BLaER1 treated with 17β-estradiol and CSF1 and Interleukin-3, amounts not matched to agents 10 nM and 100 nM (cell line): ENCODE measurements around the gene TXNRD2.

ENCODE experiments used
- H3K27ac ChIP-seq, 11 experiments: shearing (Covaris generic); formaldehyde crosslinking; 2 replicates each; pipeline ENCODE4 v1.8.1; 2022
- H3K27me3 ChIP-seq, 11 experiments: shearing (Covaris generic); formaldehyde crosslinking; 2 replicates each; pipeline ENCODE4 v1.8.1; 2022
- H3K36me3 ChIP-seq, 11 experiments: shearing (Covaris generic); formaldehyde crosslinking; 2 replicates each; pipeline ENCODE4 v1.8.1; 2022
- H3K4me1 ChIP-seq, 10 experiments: shearing (Covaris generic); formaldehyde crosslinking; 2 replicates each; pipeline ENCODE4 v1.8.1; 2022
- H3K4me2 ChIP-seq, 11 experiments: shearing (Covaris generic); formaldehyde crosslinking; 2 replicates each; pipeline ENCODE4 v1.8.1; 2022
- H3K4me3 ChIP-seq, 10 experiments: shearing (Covaris generic); formaldehyde crosslinking; 2 replicates each; pipeline ENCODE4 v1.8.1; 2022
- H3K9ac ChIP-seq, 11 experiments: shearing (Covaris generic); formaldehyde crosslinking; 2 replicates each; pipeline ENCODE4 v1.8.1; 2022
- H3K9me3 ChIP-seq, 11 experiments: shearing (Covaris generic); formaldehyde crosslinking; replicated peaks in 1 of 11; 2 replicates each; pipeline ENCODE4 v1.8.1; 2022
- H4K20me1 ChIP-seq, 11 experiments: shearing (Covaris generic); formaldehyde crosslinking; 2 replicates each; pipeline ENCODE4 v1.8.1; 2022
- Cebpa-rat ChIP-seq, 11 experiments: shearing (Covaris generic); IDR thresholded peaks; 2 replicates each; pipeline ENCODE4 v1.8.1; 2022

The TXNRD2 gene

DNA sequence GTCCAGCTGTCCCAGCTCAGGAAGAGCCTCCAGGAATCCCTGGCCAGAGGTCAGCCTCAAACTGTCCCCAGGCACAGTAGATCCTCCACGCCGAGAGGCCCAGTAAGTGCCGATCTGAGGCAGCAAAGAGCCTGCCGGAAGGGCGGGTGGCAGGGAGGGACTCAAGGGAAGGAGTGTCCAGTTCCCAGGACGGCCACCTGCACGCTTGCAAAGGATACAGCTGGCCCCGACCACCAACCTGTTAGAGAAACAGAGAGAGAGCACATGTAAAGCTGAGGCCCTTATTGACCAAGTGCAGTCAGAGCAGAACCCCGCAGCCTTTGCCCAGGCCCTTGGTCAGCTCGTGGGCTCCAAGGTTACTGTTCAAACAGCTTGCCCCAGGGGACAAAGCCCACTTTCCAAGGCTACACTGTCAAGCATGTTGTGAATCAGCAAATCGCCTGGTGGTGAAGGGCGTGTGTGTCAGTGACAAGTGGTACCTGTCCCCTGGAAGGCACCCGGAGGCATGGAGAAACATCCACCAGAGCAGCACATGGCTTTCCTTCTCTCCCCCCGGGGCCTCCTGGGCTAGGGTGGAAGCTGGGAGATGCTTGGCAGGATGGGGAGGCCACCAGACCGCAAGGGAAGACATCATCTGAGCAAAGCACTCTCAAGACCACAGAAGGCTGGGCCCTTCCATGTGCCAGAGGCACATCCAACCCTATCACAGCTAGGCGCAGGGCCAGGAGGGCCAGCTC, 42.6 kb downstream of the TXNRD2 start:
- Histone ChIP-seq H3K27me3 (no peaks in the 10 kb centered on the region), H3K4me2 (peak overlapping the region in 1 of 11 experiments; percentile 2; a peak in 1 of 22 replicates), H4K20me1 (peaks cover 0 to 21% (median 0%) of the 10 kb centered on the region in 11 experiments; a peak in 4 of 22 replicates), H3K9ac (no peak overlapping the region), H3K4me1 (peaks cover 0 to 97% (median 72%) of the 10 kb centered on the region in 10 experiments; a peak in 18 of 20 replicates), H3K9me3 (no peaks in the 10 kb centered on the region), H3K4me3 (no peak overlapping the region), H3K27ac (no peak overlapping the region), H3K36me3 (peaks cover 0 to 49% (median 8%) of the 10 kb centered on the region in 11 experiments; a peak in 9 of 22 replicates)
- no peak for TF ChIP-seq Cebpa-rat (IDR thresholded peaks at IDR 0.05)

GRCh38 chr22:19898145-19898544, 43.5 kb downstream of the TXNRD2 start:
- H3K27ac ChIP-seq = no peak overlapping the region
- H3K36me3 ChIP-seq = peaks cover 0 to 49% (median 11%) of the 10 kb centered on the region in 11 experiments; a peak in 9 of 22 replicates
- H3K4me2 ChIP-seq = peak overlapping the region in 3 of 11 experiments; percentile 58 to 72 (median 65); a peak in 5 of 22 replicates
- no peak for TF ChIP-seq Cebpa-rat (IDR thresholded peaks at IDR 0.05)
- H4K20me1 ChIP-seq = peaks cover 0 to 13% (median 0%) of the 10 kb centered on the region in 11 experiments; a peak in 4 of 22 replicates
- H3K9me3 ChIP-seq = no peaks in the 10 kb centered on the region
- H3K4me3 ChIP-seq = no peak overlapping the region
- no peaks in the 10 kb centered on the region for H3K27me3 ChIP-seq
- H3K4me1 ChIP-seq = peaks cover under 1 to 97% (median 73%) of the 10 kb centered on the region in 10 experiments; a peak in 18 of 20 replicates
- no peak overlapping the region for H3K9ac ChIP-seq

DNA sequence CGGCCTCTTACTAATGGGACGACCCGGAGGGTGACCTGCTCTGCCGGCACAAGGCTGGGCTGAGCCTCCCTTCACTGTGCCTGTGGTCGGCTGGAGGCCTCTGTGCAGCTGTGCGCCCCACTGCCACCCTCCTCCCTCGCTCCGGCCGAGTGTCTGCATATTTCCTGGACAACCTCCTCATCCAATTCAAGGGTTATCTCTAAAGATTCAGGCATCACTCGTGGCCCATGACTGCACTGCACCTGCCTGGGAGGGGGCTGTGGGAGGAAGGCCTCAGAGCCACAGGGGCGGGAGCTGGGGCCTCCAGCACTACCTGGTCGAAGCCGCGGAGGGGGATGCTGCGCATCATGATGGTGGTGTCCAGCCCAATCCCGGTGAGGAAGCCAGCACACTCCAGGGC, 43.9 kb downstream of the TXNRD2 start:
- H3K9me3 ChIP-seq = no peaks in the 10 kb centered on the region
- peaks cover 0 to 8% (median 0%) of the 10 kb centered on the region in 11 experiments; a peak in 2 of 22 replicates for H4K20me1 ChIP-seq
- peak overlapping the region in 5 of 11 experiments; percentile 58 to 95 (median 65); a peak in 9 of 22 replicates for H3K4me2 ChIP-seq
- no peak overlapping the region for H3K9ac ChIP-seq
- H3K27me3 ChIP-seq = no peaks in the 10 kb centered on the region
- no peak for TF ChIP-seq Cebpa-rat (IDR thresholded peaks at IDR 0.05)
- H3K4me3 ChIP-seq = no peak overlapping the region
- H3K36me3 ChIP-seq = peaks cover 0 to 49% (median 11%) of the 10 kb centered on the region in 11 experiments; a peak in 9 of 22 replicates
- peaks cover 4 to 97% (median 73%) of the 10 kb centered on the region in 10 experiments for H3K4me1 ChIP-seq
- no peak overlapping the region for H3K27ac ChIP-seq

DNA sequence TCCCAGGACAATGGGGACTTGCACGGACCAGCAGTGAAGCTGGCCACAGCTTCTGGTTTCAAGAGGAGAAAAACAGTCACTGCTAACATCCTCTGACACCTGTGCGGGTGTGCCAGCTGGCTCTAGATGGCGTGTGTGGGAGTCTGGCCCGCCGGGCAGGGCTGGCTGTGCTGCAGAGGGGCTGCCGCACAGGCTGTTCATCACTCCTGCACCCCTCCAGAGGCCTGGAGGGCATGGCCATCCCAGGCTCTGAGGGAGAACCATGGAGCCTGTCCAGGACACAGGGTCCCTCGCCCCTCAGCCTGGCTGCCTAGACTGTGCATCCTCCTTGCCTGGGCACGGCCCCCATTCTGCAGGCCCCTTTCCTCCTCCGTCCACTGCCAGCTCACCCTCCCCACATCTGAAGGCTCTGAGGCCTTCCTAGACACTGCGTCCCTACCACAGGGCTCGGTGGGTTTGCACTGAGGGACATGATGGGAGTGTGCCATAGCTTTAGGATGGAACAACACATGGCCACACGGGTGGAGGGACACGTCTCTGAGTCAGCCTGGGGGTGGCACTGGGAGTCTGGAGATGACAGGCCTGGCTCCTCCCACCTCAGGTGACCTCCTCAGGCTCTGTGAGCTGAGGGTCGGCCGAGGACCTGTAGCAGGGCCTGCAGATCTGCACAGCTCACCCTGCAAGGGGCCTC, 44.8 kb downstream of the TXNRD2 start:
- Histone ChIP-seq H3K27ac (peak overlapping the region in 3 of 11 experiments; percentile 26 to 52 (median 51); a peak in 4 of 22 replicates), H3K9ac (peak overlapping the region in 5 of 11 experiments; percentile 6 to 57 (median 35); a peak in 5 of 22 replicates), H4K20me1 (peaks cover 0 to 8% (median 0%) of the 10 kb centered on the region in 11 experiments; a peak in 2 of 22 replicates), H3K4me2 (peak overlapping the region in 9 of 11 experiments; percentile 4 to 95 (median 63); a peak in 16 of 22 replicates), H3K27me3 (no peaks in the 10 kb centered on the region), H3K9me3 (no peaks in the 10 kb centered on the region), H3K4me3 (no peak overlapping the region), H3K36me3 (peaks cover 0 to 48% (median 11%) of the 10 kb centered on the region in 11 experiments; a peak in 9 of 22 replicates), H3K4me1 (peaks cover 13 to 97% (median 73%) of the 10 kb centered on the region in 10 experiments)
- no peak for TF ChIP-seq Cebpa-rat (IDR thresholded peaks at IDR 0.05)

DNA sequence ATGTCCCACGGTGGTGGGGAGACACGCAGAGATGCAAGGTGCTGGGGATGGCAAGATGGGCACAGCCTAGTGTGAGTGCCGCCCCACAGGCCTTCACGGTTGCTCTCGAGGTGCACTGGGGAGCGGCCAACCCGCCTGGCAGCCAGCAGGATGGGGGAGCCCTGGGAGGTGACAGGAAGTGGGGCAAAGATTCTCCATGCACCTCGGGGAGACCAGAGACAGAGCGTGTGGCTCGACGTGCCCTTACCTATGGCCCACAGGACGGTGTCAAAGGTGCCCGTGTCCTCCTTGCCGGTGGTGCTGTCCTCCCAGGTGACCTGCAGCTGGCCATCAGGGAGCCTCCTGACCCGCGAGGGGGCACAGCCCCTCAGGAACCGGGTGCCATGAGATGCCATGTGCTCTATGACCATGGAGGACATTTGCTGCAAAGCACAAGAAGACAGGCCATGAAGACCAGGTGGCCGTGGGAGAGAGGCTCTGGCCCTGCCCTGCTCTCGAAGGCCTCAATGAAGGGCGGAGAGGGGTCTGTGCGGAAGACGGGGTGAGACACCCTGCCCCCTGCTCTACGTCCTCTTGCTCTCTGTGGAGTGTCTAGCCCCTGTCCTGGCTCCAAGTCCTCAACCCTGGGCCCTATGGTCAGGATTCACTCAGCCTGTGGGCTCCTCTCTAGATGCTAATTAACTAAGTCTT, 46.3 kb downstream of the TXNRD2 start:
- no peak for TF ChIP-seq Cebpa-rat (IDR thresholded peaks at IDR 0.05)
- Histone ChIP-seq H3K4me3 (no peak overlapping the region), H4K20me1 (peaks cover 0 to 8% (median 0%) of the 10 kb centered on the region in 11 experiments; a peak in 2 of 22 replicates), H3K4me2 (peak overlapping the region in 4 of 11 experiments; percentile 10 to 99 (median 80); a peak in 4 of 22 replicates), H3K36me3 (peaks cover 0 to 37% (median 11%) of the 10 kb centered on the region in 11 experiments; a peak in 9 of 22 replicates), H3K27me3 (no peaks in the 10 kb centered on the region), H3K9me3 (no peaks in the 10 kb centered on the region), H3K27ac (peak overlapping the region in 2 of 11 experiments; percentile 9 to 16; a peak in 2 of 22 replicates), H3K4me1 (peaks cover 29 to 97% (median 77%) of the 10 kb centered on the region in 10 experiments), H3K9ac (0 out of 22 replicates have a peak overlapping the region, but pooled peaks of 1 of the 11 experiments have one; percentile 2)

DNA sequence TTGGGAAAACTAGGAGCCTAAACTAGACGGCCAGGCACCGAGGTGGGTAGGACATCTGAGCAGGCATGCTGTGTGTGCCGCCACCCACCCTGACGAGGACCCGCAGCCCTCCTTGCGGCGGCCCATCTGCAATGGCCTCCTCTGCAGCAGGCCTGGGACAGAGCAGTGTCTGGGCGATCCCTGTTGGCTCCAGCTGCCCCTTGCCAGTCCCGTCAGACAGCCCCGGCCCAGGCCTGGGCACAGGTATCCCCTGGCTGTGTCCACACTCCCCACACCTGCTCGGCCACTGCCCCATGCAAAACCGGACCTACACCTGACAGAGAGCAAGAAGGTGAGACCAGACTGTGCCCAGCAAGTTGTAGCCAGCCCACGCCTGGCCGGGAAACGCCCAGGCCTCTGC, 48.3 kb downstream of the TXNRD2 start:
- Histone ChIP-seq H4K20me1 (peaks cover 0 to 8% (median 0%) of the 10 kb centered on the region in 11 experiments; a peak in 1 of 22 replicates), H3K9me3 (no peaks in the 10 kb centered on the region), H3K4me3 (no peak overlapping the region), H3K4me1 (peaks cover 34 to 99% (median 95%) of the 10 kb centered on the region in 10 experiments), H3K36me3 (peaks cover 0 to 33% (median 11%) of the 10 kb centered on the region in 11 experiments; a peak in 9 of 22 replicates), H3K9ac (peak overlapping the region in 6 of 11 experiments; percentile 67 to 86 (median 83); a peak in 10 of 22 replicates), H3K27ac (peak overlapping the region in 8 of 11 experiments; percentile 79 to 97 (median 92); a peak in 14 of 22 replicates), H3K27me3 (no peaks in the 10 kb centered on the region), H3K4me2 (peak overlapping the region in 10 of 11 experiments; percentile 82 to 99 (median 94); a peak in 19 of 22 replicates)
- no peak for TF ChIP-seq Cebpa-rat (IDR thresholded peaks at IDR 0.05)

DNA sequence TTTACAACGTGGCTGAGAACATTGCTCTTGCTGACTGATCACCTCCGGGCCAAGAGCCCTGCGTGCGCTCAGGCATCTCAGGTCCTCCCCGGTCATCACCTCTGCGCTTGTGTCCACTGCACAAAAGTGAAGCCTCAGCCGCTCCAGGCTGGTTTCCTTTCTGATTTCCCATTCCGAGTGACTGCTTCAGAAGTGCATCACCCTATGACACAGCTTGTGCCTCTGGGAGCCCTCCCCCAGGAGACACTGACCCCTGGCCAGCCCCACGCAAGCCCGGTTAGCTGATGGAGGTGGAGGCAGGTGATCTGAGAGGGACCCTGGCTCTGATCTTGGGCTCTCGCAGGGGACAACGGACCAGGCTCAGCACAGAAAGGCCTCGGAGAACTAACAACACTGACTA, 48.7 kb downstream of the TXNRD2 start:
- no peaks in the 10 kb centered on the region for H3K9me3 ChIP-seq
- peaks cover 0 to 8% (median 0%) of the 10 kb centered on the region in 11 experiments; a peak in 1 of 22 replicates for H4K20me1 ChIP-seq
- peak overlapping the region; percentile 82 to 99 (median 93); a peak in 21 of 22 replicates for H3K4me2 ChIP-seq
- TF ChIP-seq Cebpa-rat (IDR thresholded peaks at IDR 0.05) = no peak
- H3K27ac ChIP-seq = peak overlapping the region in 8 of 11 experiments; percentile 79 to 97 (median 92); a peak in 16 of 22 replicates
- H3K4me1 ChIP-seq = peaks cover 38 to 99% (median 97%) of the 10 kb centered on the region in 10 experiments
- no peak overlapping the region for H3K4me3 ChIP-seq
- H3K27me3 ChIP-seq = no peaks in the 10 kb centered on the region
- peaks cover 0 to 30% (median 11%) of the 10 kb centered on the region in 11 experiments; a peak in 9 of 22 replicates for H3K36me3 ChIP-seq
- H3K9ac ChIP-seq = peak overlapping the region in 9 of 11 experiments; percentile 52 to 86 (median 74); a peak in 16 of 22 replicates
